Naive thymus-derived CD4-positive, alpha-beta T cell (primary cell): ENCODE data around the gene CALD1. TPM values are rescaled to one million over a fixed set of nuclear protein-coding genes. Genes with fewer than 3 reads are reported as not detected.

Experiments
- ATAC-seq: fragments of 150-1000 bp; cut with Tn5 transposase; 2 replicates; pipeline ENCODE4 v1.10.0; 2021; ENCODE audit warnings: mild to moderate bottlenecking, moderate library complexity
- CTCF ChIA-PET: fragments of 350-600 bp; sonication (Branson Sonifier 250); formaldehyde crosslinking; loops from one replicate; lab custom pipeline; 2021; ENCODE audit warnings: antibody characterized with exemption; lab: Charles Lee
- POLR2A ChIA-PET: fragments of 350-600 bp; sonication (Branson Sonifier 250); formaldehyde crosslinking; loops from one replicate; lab custom pipeline; 2021; ENCODE audit warnings: antibody characterized with exemption, inconsistent platforms; lab: Charles Lee
- DNase-seq, 9 donors: peaks; one replicate each; pipeline versions ENCODE4 v3.0.0 to v3.0.0-alpha.2; 2020 to 2022; ENCODE audit warnings: mixed read lengths in 1 of 9
- H3K27ac ChIP-seq: one replicate; pipeline ENCODE4 v1.7.0; 2013; ENCODE audit warnings: mild to moderate bottlenecking, low read depth, low read length, moderate library complexity
- H3K27me3 ChIP-seq, 2 donors: one replicate each; pipeline ENCODE4 v1.7.0; 2013; ENCODE audit warnings: low read length in 2 of 2, mild to moderate bottlenecking in 2 of 2, moderate library complexity in 2 of 2; ENCODE audit not compliant: control insufficient read depth in 2 of 2, insufficient read depth in 2 of 2
- H3K36me3 ChIP-seq, 3 experiments: 1 replicate in 2 of 3; 2 replicates in 1 of 3; pipeline ENCODE4 v1.7.0; 2013; ENCODE audit warnings: low read length in 3 of 3, mild to moderate bottlenecking in 3 of 3, moderate library complexity in 1 of 3; ENCODE audit not compliant: insufficient read depth in 3 of 3, control insufficient read depth in 2 of 3
- H3K4me1 ChIP-seq, 2 donors: one replicate each; pipeline ENCODE4 v1.7.0; 2013; ENCODE audit warnings: low read length in 2 of 2, mild to moderate bottlenecking in 2 of 2, moderate library complexity in 1 of 2; ENCODE audit not compliant: control insufficient read depth in 2 of 2, insufficient read depth in 2 of 2
- H3K4me3 ChIP-seq: 2 replicates; pipeline ENCODE4 v1.7.0; 2013; ENCODE audit warnings: mild to moderate bottlenecking, low read length
- H3K9me3 ChIP-seq, 3 experiments: 1 replicate in 2 of 3; 2 replicates in 1 of 3; pipeline ENCODE4 v1.7.0; 2013; ENCODE audit warnings: low read length in 3 of 3; ENCODE audit not compliant: control insufficient read depth in 2 of 3
- H3K27ac Mint-ChIP-seq, 9 donors: one replicate each; pipeline ENCODE4 v1.8.0; 2020 to 2022; ENCODE audit warnings: mixed read lengths in 9 of 9, mild to moderate bottlenecking in 8 of 9, moderate library complexity in 5 of 9, inconsistent platforms in 2 of 9
- H3K27me3 Mint-ChIP-seq, 5 donors: one replicate each; pipeline ENCODE4 v1.8.0; 2021 to 2022; ENCODE audit warnings: mixed read lengths in 5 of 5, mild to moderate bottlenecking in 1 of 5
- H3K36me3 Mint-ChIP-seq, 5 donors: one replicate each; pipeline ENCODE4 v1.8.0; 2020 to 2022; ENCODE audit warnings: mixed read lengths in 5 of 5, mild to moderate bottlenecking in 3 of 5, inconsistent platforms in 1 of 5
- H3K4me1 Mint-ChIP-seq, 7 donors: one replicate each; pipeline ENCODE4 v1.8.0; 2020 to 2022; ENCODE audit warnings: mixed read lengths in 7 of 7, mild to moderate bottlenecking in 3 of 7, inconsistent platforms in 1 of 7
- H3K4me3 Mint-ChIP-seq, 10 donors: one replicate each; pipeline ENCODE4 v1.8.0; 2020 to 2022; ENCODE audit warnings: mild to moderate bottlenecking in 10 of 10, mixed read lengths in 10 of 10, moderate library complexity in 6 of 10, inconsistent platforms in 2 of 10
- H3K9me3 Mint-ChIP-seq, 11 donors: one replicate each; pipeline ENCODE4 v1.8.0; 2020 to 2022; ENCODE audit warnings: mixed read lengths in 11 of 11, mild to moderate bottlenecking in 4 of 11, inconsistent platforms in 1 of 11, moderate library complexity in 1 of 11
- intact Hi-C, 2 donors: fragments of 100-400 bp; cut with micrococcal nuclease; formaldehyde crosslinking; loops; one replicate each; pipeline ENCODE4 v1.15.1; 2023
- polyA plus RNA-seq, 2 donors: library from polyadenylated mRNA; unstranded; fragments of 300-500 nt; fragmentation: Illumina TruSeq; gene quantifications; one replicate each; pipeline ENCODE4 v1.2.3, GENCODE V29; 2021
- total RNA-seq, 6 experiments: library from RNA in 5 of 6; stranded (reverse) in 5 of 6; gene quantifications; 1 replicate in 5 of 6; 2 replicates in 1 of 6; pipeline ENCODE4 v1.2.3 and lab custom pipeline; 2021 to 2026

CALD1 gene
- total and polyA plus RNA-seq, 7 experiments from 2014 or later = 0.27 to 2.0 (median 0.37) TPM; not detected in 1

GRCh38 chr7:134942690-134943466 is 163.4 kb downstream of the CALD1 start:
- ATAC-seq (no peak), DNase-seq (no peak)
- H3K4me1 ChIP-seq = peaks cover 0 to 13% of the 10 kb centered on the region in 2 donors
- intact Hi-C loops = no loop called here
- no peak overlapping the region for H3K27ac ChIP-seq
- H3K4me1 Mint-ChIP-seq = peaks cover 7 to 28% (median 22%) of the 10 kb centered on the region in 7 donors
- H3K27ac Mint-ChIP-seq = no peak overlapping the region
- no peak overlapping the region for H3K4me3 Mint-ChIP-seq
- no peak overlapping the region for H3K4me3 ChIP-seq
- POLR2A ChIA-PET = interaction anchor here (0.6 kb wide), 1 partner anchor 78 kb away, joined by 4 read pairs; no protein-coding TSS in a partner anchor
- peaks cover 0 to 4% (median 0%) of the 10 kb centered on the region in 5 donors for H3K27me3 Mint-ChIP-seq
- no peaks in the 10 kb centered on the region for H3K27me3 ChIP-seq
- H3K9me3 Mint-ChIP-seq = no peaks in the 10 kb centered on the region
- H3K36me3 ChIP-seq = no peaks in the 10 kb centered on the region
- CTCF ChIA-PET = interaction anchor here (0.6 to 4.2 kb wide), 8 partner anchors 10 to 363 kb away, joined by 3 to 23 read pairs (median 3); no protein-coding TSS in a partner anchor
- no peaks in the 10 kb centered on the region for H3K9me3 ChIP-seq
- no peaks in the 10 kb centered on the region for H3K36me3 Mint-ChIP-seq

- Mint-ChIP-seq H3K27ac (peak overlapping the region in 1 of 9 donors; percentile 20), H3K27me3 (peaks cover 0 to 4% (median 0%) of the 10 kb centered on the region in 5 donors), H3K4me1 (peaks cover 7 to 33% (median 22%) of the 10 kb centered on the region in 7 donors), H3K36me3 (no peaks in the 10 kb centered on the region), H3K4me3 (no peak overlapping the region), H3K9me3 (no peaks in the 10 kb centered on the region)
- Histone ChIP-seq H3K4me1 (peaks cover 0 to 13% of the 10 kb centered on the region in 2 donors), H3K27ac (no peak overlapping the region), H3K27me3 (no peaks in the 10 kb centered on the region), H3K36me3 (no peaks in the 10 kb centered on the region), H3K4me3 (no peak overlapping the region), H3K9me3 (no peaks in the 10 kb centered on the region)
- ChIA-PET CTCF (interaction anchor here (0.6 to 4.2 kb wide), 6 partner anchors 43 to 364 kb away, joined by 3 to 23 read pairs (median 4); partner anchors contain the start of gene AGBL3), POLR2A (interaction anchor here (1.1 kb wide), 1 partner anchor 227 kb away, joined by 3 read pairs; no protein-coding TSS in a partner anchor)
- intact Hi-C loops = no loop called here
- ATAC-seq (no peak), DNase-seq (no peak)
Observed at GRCh38 chr7:134943785-134944400, 164.5 kb downstream of the CALD1 start.

GRCh38 chr7:134945691-134946090 is 166.3 kb downstream of the CALD1 start:
- peak overlapping the region in 1 of 10 donors; percentile 65 for H3K4me3 Mint-ChIP-seq
- Histone ChIP-seq H3K36me3 (no peaks in the 10 kb centered on the region), H3K27me3 (no peaks in the 10 kb centered on the region), H3K27ac (no peak overlapping the region), H3K9me3 (no peaks in the 10 kb centered on the region), H3K4me1 (peaks cover 0 to 13% of the 10 kb centered on the region in 2 donors), H3K4me3 (no peak overlapping the region)
- H3K9me3 Mint-ChIP-seq = no peaks in the 10 kb centered on the region
- H3K4me1 Mint-ChIP-seq = peaks cover 7 to 38% (median 25%) of the 10 kb centered on the region in 7 donors
- no peaks in the 10 kb centered on the region for H3K36me3 Mint-ChIP-seq
- DNase-seq (no peak), ATAC-seq (no peak)
- ChIA-PET CTCF (interaction anchor here (0.9 to 2.1 kb wide), 4 partner anchors 8 to 313 kb away, joined by 3 to 12 read pairs (median 3); no protein-coding TSS in a partner anchor), POLR2A (interaction anchor here (1.2 to 1.3 kb wide), 2 partner anchors 81 to 299 kb away, joined by 5 to 6 read pairs; partner anchors contain the start of gene BPGM)
- intact Hi-C loops = loop anchor here in 1 of 2 donors (1.0 to 5.0 kb wide), 2 partner anchors 58 to 80 kb away; no protein-coding TSS in a partner anchor
- H3K27me3 Mint-ChIP-seq = peaks cover 0 to 4% (median 0%) of the 10 kb centered on the region in 5 donors
- H3K27ac Mint-ChIP-seq = peak overlapping the region in 1 of 9 donors; percentile 71

- peaks cover 0 to 13% of the 10 kb centered on the region in 2 donors for H3K4me1 ChIP-seq
- H3K9me3 Mint-ChIP-seq = no peaks in the 10 kb centered on the region
- peak; percentile 47 for ATAC-seq
- intact Hi-C loops = loop anchor here in 1 of 2 donors (1.0 to 5.0 kb wide), 2 partner anchors 59 to 81 kb away; no protein-coding TSS in a partner anchor
- H3K9me3 ChIP-seq = no peaks in the 10 kb centered on the region
- peak overlapping the region in 9 of 10 donors; percentile 22 to 87 (median 53) for H3K4me3 Mint-ChIP-seq
- H3K36me3 Mint-ChIP-seq = no peaks in the 10 kb centered on the region
- peaks cover 7 to 38% (median 25%) of the 10 kb centered on the region in 7 donors for H3K4me1 Mint-ChIP-seq
- ChIA-PET CTCF (interaction anchor here (0.6 to 1.2 kb wide), 2 partner anchors 255 to 257 kb away, joined by 3 read pairs; no protein-coding TSS in a partner anchor), POLR2A (interaction anchor here (1.3 kb wide), 1 partner anchor 81 kb away, joined by 5 read pairs; no protein-coding TSS in a partner anchor)
- no peak overlapping the region for H3K4me3 ChIP-seq
- DNase-seq = peak in 6 of 9 donors; percentile 9 to 49 (median 42)
- no peak overlapping the region for H3K27ac ChIP-seq
- no peaks in the 10 kb centered on the region for H3K36me3 ChIP-seq
- peaks cover 0 to 2% (median 0%) of the 10 kb centered on the region in 5 donors for H3K27me3 Mint-ChIP-seq
- H3K27me3 ChIP-seq = no peaks in the 10 kb centered on the region
- peak overlapping the region in 8 of 9 donors; percentile 27 to 89 (median 70) for H3K27ac Mint-ChIP-seq
Observed at GRCh38 chr7:134946260-134946659, 166.8 kb downstream of the CALD1 start.

DNA sequence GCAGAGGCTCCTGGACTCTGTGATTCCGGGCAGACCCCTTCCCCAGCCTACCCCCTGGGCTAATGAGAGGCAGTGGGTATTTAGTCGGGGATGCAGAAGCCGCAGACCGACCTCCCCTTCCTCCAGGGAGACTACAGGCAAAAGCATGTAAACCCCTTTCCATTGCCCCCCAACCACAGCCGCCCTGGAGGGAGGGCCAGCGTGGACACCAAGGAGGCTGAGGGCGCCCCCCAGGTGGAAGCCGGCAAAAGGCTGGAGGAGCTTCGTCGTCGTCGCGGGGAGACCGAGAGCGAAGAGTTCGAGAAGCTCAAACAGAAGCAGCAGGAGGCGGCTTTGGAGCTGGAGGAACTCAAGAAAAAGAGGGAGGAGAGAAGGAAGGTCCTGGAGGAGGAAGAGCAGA is 167.9 kb downstream of the CALD1 start:
- H3K4me1 ChIP-seq = peaks cover 0 to 13% of the 10 kb centered on the region in 2 donors
- Mint-ChIP-seq H3K27me3 (no peaks in the 10 kb centered on the region), H3K4me3 (peak overlapping the region in 2 of 10 donors; percentile 17 to 65), H3K9me3 (no peaks in the 10 kb centered on the region), H3K36me3 (no peaks in the 10 kb centered on the region), H3K4me1 (peaks cover 7 to 38% (median 25%) of the 10 kb centered on the region in 7 donors), H3K27ac (peak overlapping the region in 5 of 9 donors; percentile 41 to 72 (median 68))
- POLR2A ChIA-PET = no interaction called here
- DNase-seq (no peak), ATAC-seq (no peak)
- CTCF ChIA-PET = interaction anchor here (1.1 to 1.2 kb wide), 2 partner anchors 252 to 302 kb away, joined by 3 to 4 read pairs; no protein-coding TSS in a partner anchor
- H3K9me3 ChIP-seq = no peaks in the 10 kb centered on the region
- H3K27ac ChIP-seq = no peak overlapping the region
- no peaks in the 10 kb centered on the region for H3K27me3 ChIP-seq
- H3K4me3 ChIP-seq = no peak overlapping the region
- H3K36me3 ChIP-seq = no peaks in the 10 kb centered on the region
- intact Hi-C loops = loop anchor here in 1 of 2 donors (5.0 kb wide), 1 partner anchor 60 kb away; no protein-coding TSS in a partner anchor

- Histone ChIP-seq H3K27me3 (no peaks in the 10 kb centered on the region), H3K9me3 (no peaks in the 10 kb centered on the region), H3K36me3 (no peaks in the 10 kb centered on the region), H3K4me3 (no peak overlapping the region), H3K27ac (no peak overlapping the region), H3K4me1 (peaks cover 0 to 13% of the 10 kb centered on the region in 2 donors)
- ChIA-PET POLR2A (interaction anchor here (0.6 to 1.0 kb wide), 2 partner anchors 83 to 200 kb away, joined by 3 read pairs; partner anchors contain the start of gene TMEM140), CTCF (interaction anchor here (1.1 to 1.2 kb wide), 2 partner anchors 252 to 302 kb away, joined by 3 to 4 read pairs; no protein-coding TSS in a partner anchor)
- ATAC-seq = no peak
- DNase-seq = no peak
- intact Hi-C loops = loop anchor here in 1 of 2 donors (5.0 kb wide), 1 partner anchor 61 kb away; no protein-coding TSS in a partner anchor
- Mint-ChIP-seq H3K36me3 (no peaks in the 10 kb centered on the region), H3K4me3 (no peak overlapping the region), H3K27ac (peak overlapping the region in 2 of 9 donors; percentile 12 to 40), H3K27me3 (no peaks in the 10 kb centered on the region), H3K9me3 (no peaks in the 10 kb centered on the region), H3K4me1 (peaks cover 7 to 38% (median 25%) of the 10 kb centered on the region in 7 donors)
Observed at GRCh38 chr7:134947831-134948230, 168.4 kb downstream of the CALD1 start.
